Loucy (cell line): Measurements from ENCODE around the gene CENPX.

Experiments
- H2AFZ ChIP-seq: fragments of 200-600 bp; sonication (generic); 2 replicates; pipeline ENCODE4 v1.6.0; 2016; ENCODE audit warnings: antibody characterized with exemption, mild to moderate bottlenecking, low read length, moderate library complexity
- H3F3A ChIP-seq: fragments of 200-600 bp; 2 replicates; pipeline ENCODE4 v1.6.0; 2016; ENCODE audit warnings: antibody characterized with exemption, low read depth, mild to moderate bottlenecking
- H3K27me3 ChIP-seq: fragments of 200-600 bp; sonication (generic); 2 replicates; pipeline ENCODE4 v1.6.1; 2014; ENCODE audit warnings: low read length, mild to moderate bottlenecking; ENCODE audit not compliant: insufficient read depth, poor library complexity, severe bottlenecking
- H3K36me3 ChIP-seq: fragments of 200-600 bp; sonication (generic); 2 replicates; pipeline ENCODE4 v1.6.1; 2016; ENCODE audit warnings: low read length; ENCODE audit not compliant: insufficient read depth
- H3K4me1 ChIP-seq: fragments of 200-600 bp; sonication (generic); 2 replicates; pipeline ENCODE4 v1.5.1; 2014; ENCODE audit warnings: low read length, mild to moderate bottlenecking; ENCODE audit not compliant: insufficient read depth, poor library complexity, severe bottlenecking
- H3K4me2 ChIP-seq: fragments of 200-600 bp; sonication (generic); 2 replicates; pipeline ENCODE4 v1.6.0; 2014; ENCODE audit warnings: antibody characterized with exemption, low read length, low read depth, mild to moderate bottlenecking; ENCODE audit not compliant: poor library complexity, severe bottlenecking
- H3K4me3 ChIP-seq: fragments of 200-600 bp; sonication (generic); 2 replicates; pipeline ENCODE4 v1.5.1; 2014; ENCODE audit warnings: low read length, mild to moderate bottlenecking, mixed read lengths; ENCODE audit not compliant: poor library complexity, severe bottlenecking
- H3K79me2 ChIP-seq: fragments of 200-600 bp; sonication (generic); 2 replicates; pipeline ENCODE4 v1.6.1; 2014; ENCODE audit warnings: low read length; ENCODE audit not compliant: insufficient read depth
- H3K9ac ChIP-seq: fragments of 200-600 bp; sonication (generic); 2 replicates; pipeline ENCODE4 v1.6.0; 2014; ENCODE audit warnings: mild to moderate bottlenecking, low read depth, low read length, moderate library complexity; ENCODE audit not compliant: poor library complexity, severe bottlenecking
- H3K9me2 ChIP-seq: fragments of 200-600 bp; sonication (generic); replicated peaks from 2 replicates; pipeline ENCODE4 v1.6.1; 2016; ENCODE audit warnings: low read depth, low read length, mixed read lengths
- H3K9me3 ChIP-seq: fragments of 200-600 bp; sonication (generic); 2 replicates; pipeline ENCODE4 v1.6.1; 2014; ENCODE audit warnings: mild to moderate bottlenecking, antibody characterized with exemption, low read length, low read depth; ENCODE audit not compliant: insufficient read depth
- H4K20me1 ChIP-seq: fragments of 200-600 bp; sonication (generic); 2 replicates; pipeline ENCODE4 v1.6.0; 2014; ENCODE audit warnings: antibody characterized with exemption, low read length, mild to moderate bottlenecking; ENCODE audit not compliant: insufficient read depth, poor library complexity, severe bottlenecking
- CTCF ChIP-seq: fragments of 200-600 bp; sonication (generic); conservative IDR thresholded peaks from 2 replicates; pipeline ENCODE4 v1.5.1; 2014; ENCODE audit warnings: mild to moderate bottlenecking, antibody characterized with exemption, low read length
- EZH2phosphoT487 ChIP-seq: fragments of 200-600 bp; IDR thresholded peaks from 2 replicates; pipeline ENCODE4 v1.6.1; 2018; ENCODE audit warnings: antibody characterized with exemption, mild to moderate bottlenecking, moderate library complexity, borderline replicate concordance

CENPX gene

GRCh38 chr17:82008258-82008940, 14.3 kb downstream of the CENPX start:
- Histone ChIP-seq H3K9me2 (no peaks in the 10 kb centered on the region), H3K9me3 (no peaks in the 10 kb centered on the region), H3K27me3 (no peaks in the 10 kb centered on the region), H3K4me1 (no peaks in the 10 kb centered on the region), H4K20me1 (no peaks in the 10 kb centered on the region), H3K4me2 (no peak overlapping the region), H3K9ac (no peak overlapping the region), H2AFZ (no peak overlapping the region), H3K36me3 (no peaks in the 10 kb centered on the region), H3F3A (no peaks in the 10 kb centered on the region), H3K79me2 (no peaks in the 10 kb centered on the region), H3K4me3 (no peak overlapping the region)
- TF ChIP-seq CTCF, result no peak
- TF ChIP-seq EZH2phosphoT487, result no peak

DNA sequence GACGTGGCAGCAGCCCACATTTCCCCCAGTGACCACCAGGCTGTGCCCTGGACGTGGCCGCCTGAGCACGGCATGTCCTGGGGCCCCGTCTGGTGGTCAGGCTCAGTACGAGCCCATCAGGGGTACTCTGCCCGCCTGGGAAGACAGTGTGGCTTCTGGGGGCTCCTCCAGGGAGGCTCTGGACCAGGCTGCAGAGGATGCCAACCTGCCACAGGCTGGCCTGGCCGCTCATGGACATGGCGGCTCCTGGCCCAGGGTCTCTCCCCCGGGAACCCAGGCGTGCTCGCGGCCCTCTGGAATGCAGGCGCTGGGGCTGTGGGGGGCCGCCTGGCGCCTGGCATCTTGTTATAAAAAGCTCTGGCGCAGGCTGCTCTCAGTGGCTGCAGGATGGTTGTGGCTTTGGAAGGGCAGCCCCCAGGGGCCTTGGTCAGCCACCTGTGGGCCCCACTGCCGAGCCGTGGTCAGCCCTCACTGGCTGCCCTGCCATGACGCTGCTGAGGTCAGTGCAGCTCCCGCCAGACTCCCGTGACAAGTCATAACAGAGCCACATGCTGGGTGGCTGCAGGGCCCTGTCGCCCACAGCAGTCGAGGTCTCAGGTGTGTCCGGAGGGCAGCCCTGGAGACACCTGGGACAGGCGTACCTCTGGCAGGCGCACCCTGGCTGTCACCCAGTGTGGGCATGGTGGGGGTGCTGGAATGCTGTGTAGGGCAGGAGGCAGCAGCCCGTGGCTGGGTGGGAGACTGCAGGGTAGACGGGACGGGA, 15.0 kb downstream of the CENPX start:
- TF ChIP-seq CTCF (no peak), EZH2phosphoT487 (no peak)
- Histone ChIP-seq H3K9me3 (no peaks in the 10 kb centered on the region), H3K36me3 (no peaks in the 10 kb centered on the region), H2AFZ (no peak overlapping the region), H3K79me2 (no peaks in the 10 kb centered on the region), H3K27me3 (no peaks in the 10 kb centered on the region), H3K9ac (no peak overlapping the region), H3F3A (no peaks in the 10 kb centered on the region), H3K4me2 (no peak overlapping the region), H3K4me3 (no peak overlapping the region), H3K4me1 (no peaks in the 10 kb centered on the region), H4K20me1 (no peaks in the 10 kb centered on the region), H3K9me2 (no peaks in the 10 kb centered on the region)

DNA sequence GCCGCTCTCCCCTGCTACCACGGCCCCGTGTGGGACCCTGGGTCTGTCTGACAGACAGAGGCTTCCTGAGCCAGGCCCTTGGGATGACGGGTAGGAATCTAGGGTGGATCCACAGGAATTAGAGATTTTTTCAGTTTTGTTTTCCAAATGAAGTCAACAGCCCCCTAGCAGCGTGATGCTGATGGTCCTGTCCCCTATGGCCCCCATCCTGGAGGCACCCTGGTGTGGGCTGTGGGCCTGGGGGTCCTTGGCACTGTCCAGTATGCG, 15.5 kb downstream of the CENPX start:
- Histone ChIP-seq H2AFZ (no peak overlapping the region), H3K4me2 (no peak overlapping the region), H3K79me2 (no peaks in the 10 kb centered on the region), H3K36me3 (no peaks in the 10 kb centered on the region), H3K9ac (no peak overlapping the region), H4K20me1 (no peaks in the 10 kb centered on the region), H3K4me3 (no peak overlapping the region), H3K27me3 (no peaks in the 10 kb centered on the region), H3K9me3 (no peaks in the 10 kb centered on the region), H3F3A (no peaks in the 10 kb centered on the region), H3K9me2 (no peaks in the 10 kb centered on the region), H3K4me1 (no peaks in the 10 kb centered on the region)
- no peak for TF ChIP-seq CTCF
- no peak for TF ChIP-seq EZH2phosphoT487
